HCT116 (cell line): ENCODE measurements around the gene AKT3. TPM values are rescaled to one million over a fixed set of nuclear protein-coding genes. Genes with fewer than 3 reads are reported as not detected.

Source experiments
- ATAC-seq: fragments of 200-7000 bp; cut with Tn5 transposase; 2 replicates; pipeline ENCODE4 v1.9.1; 2020; ENCODE audit warnings: mild to moderate bottlenecking, moderate library complexity
- BruUV-seq: library from RNA; stranded (reverse); fragments of 400-500 nt; replicated peaks from 2 replicates; lab custom pipeline; 2021; lab: Mats Ljungman, UMichigan
- CTCF ChIA-PET: fragments of 300-600 bp; sonication (Branson Sonifier 250); formaldehyde crosslinking; loops from one replicate; lab custom pipeline; 2021; ENCODE audit warnings: antibody characterized with exemption; lab: Charles Lee
- POLR2A ChIA-PET: fragments of 300-600, 350-600 bp; sonication (Branson Sonifier 250); formaldehyde crosslinking; loops from one replicate; lab custom pipeline; 2021; ENCODE audit warnings: antibody characterized with exemption; lab: Charles Lee
- RAD21 ChIA-PET, 2 experiments: fragments of 300-600 bp; sonication (Branson Sonifier 250); formaldehyde crosslinking; loops; one replicate each; lab custom pipeline; 2023; ENCODE audit warnings: low total read pairs in 2 of 2; ENCODE audit not compliant: uncharacterized antibody in 2 of 2, unreplicated experiment in 2 of 2, low non-redundant PET in 1 of 2; lab: Charles Lee
- DNase-seq: peaks from one replicate; pipeline ENCODE4 v3.0.0-alpha.2; 2010; ENCODE audit warnings: low read depth, low spot score
- H2AFZ ChIP-seq: fragments of 200-600 bp; shearing (Covaris generic), sonication (generic); 2 replicates; pipeline ENCODE4 v1.6.1; 2017; ENCODE audit warnings: low read depth, mixed run types, mixed read lengths, antibody characterized with exemption, low read length; ENCODE audit not compliant: poor library complexity, severe bottlenecking
- H3K27ac ChIP-seq: 2 replicates; pipeline ENCODE4 v1.5.1; 2012; ENCODE audit warnings: low read depth, low read length
- H3K27me3 ChIP-seq: fragments of 200-600 bp; sonication (generic); 2 replicates; pipeline ENCODE4 v1.6.1; 2016; ENCODE audit warnings: mixed run types, low read length, mixed read lengths; ENCODE audit not compliant: insufficient read depth
- H3K36me3 ChIP-seq, 2 experiments: fragments of 200-500 bp in 1 of 2; fragments of 200-600 bp in 1 of 2; sonication (Bioruptor generic) in 1 of 2; sonication (generic) in 1 of 2; 2 replicates each; pipeline versions ENCODE4 v1.5.1 to v1.6.1; 2014 to 2016; ENCODE audit warnings: low read length in 2 of 2, inconsistent platforms in 1 of 2, mixed read lengths in 1 of 2, mixed run types in 1 of 2; ENCODE audit not compliant: insufficient read depth in 2 of 2, control insufficient read depth in 1 of 2
- H3K4me1 ChIP-seq, 2 experiments: fragments of 200-600 bp in 1 of 2; sonication (generic) in 1 of 2; 2 replicates each; pipeline versions ENCODE4 v1.5.1 to v1.6.1; 2012 to 2017; ENCODE audit warnings: low read length in 2 of 2, inconsistent platforms in 1 of 2, mild to moderate bottlenecking in 1 of 2, mixed read lengths in 1 of 2, mixed run types in 1 of 2, moderate library complexity in 1 of 2; ENCODE audit not compliant: insufficient read depth in 2 of 2, control insufficient read depth in 1 of 2
- H3K4me2 ChIP-seq: fragments of 200-600 bp; sonication (generic); 2 replicates; pipeline ENCODE4 v1.6.1; 2017; ENCODE audit warnings: mixed run types, low read length, mixed read lengths
- H3K4me3 ChIP-seq, 2 experiments: fragments of 200-600 bp in 1 of 2; sonication (generic) in 1 of 2; replicated peaks in 1 of 2; 2 replicates each; pipeline ENCODE4 v1.5.1; 2011 to 2016; ENCODE audit warnings: low read length in 2 of 2, control low read depth in 1 of 2, low read depth in 1 of 2, mild to moderate bottlenecking in 1 of 2, mixed read lengths in 1 of 2, mixed run types in 1 of 2
- H3K79me2 ChIP-seq: fragments of 200-600 bp; sonication (generic); 2 replicates; pipeline ENCODE4 v1.6.1; 2017; ENCODE audit warnings: mild to moderate bottlenecking, mixed run types, low read length, moderate library complexity, mixed read lengths; ENCODE audit not compliant: insufficient read depth
- H3K9ac ChIP-seq: fragments of 200-600 bp; sonication (generic); 2 replicates; pipeline ENCODE4 v1.6.1; 2016; ENCODE audit warnings: low read length, mixed read lengths
- H3K9me2 ChIP-seq: fragments of 200-600 bp; sonication (generic), shearing (Covaris generic); 2 replicates; pipeline ENCODE4 v1.6.1; 2017; ENCODE audit warnings: mixed run types, mild to moderate bottlenecking, moderate library complexity; ENCODE audit not compliant: insufficient read depth
- H3K9me3 ChIP-seq, 2 experiments: fragments of 200-500 bp in 1 of 2; fragments of 200-600 bp in 1 of 2; sonication (Bioruptor generic) in 1 of 2; sonication (generic) in 1 of 2; 2 replicates each; pipeline ENCODE4 v1.6.1; 2014 to 2017; ENCODE audit warnings: low read length in 2 of 2, mixed read lengths in 2 of 2, inconsistent platforms in 1 of 2, low read depth in 1 of 2, mild to moderate bottlenecking in 1 of 2, mixed run types in 1 of 2, moderate library complexity in 1 of 2; ENCODE audit not compliant: control insufficient read depth in 1 of 2, insufficient read depth in 1 of 2
- H4K20me1 ChIP-seq: fragments of 200-600 bp; sonication (generic), shearing (Covaris generic); 2 replicates; pipeline ENCODE4 v1.6.1; 2017; ENCODE audit warnings: mixed run types, mild to moderate bottlenecking, moderate library complexity; ENCODE audit not compliant: insufficient read depth
- CBX3 ChIP-seq: IDR thresholded peaks from 2 replicates; pipeline ENCODE4 v1.6.1; 2012; ENCODE audit warnings: low read depth
- CTCF ChIP-seq, 3 experiments: fragments of 200-600 bp in 1 of 3; sonication (generic) in 1 of 3; IDR thresholded peaks in 2 of 3; conservative IDR thresholded peaks in 1 of 3; 2 replicates each; pipeline ENCODE4 v1.5.1; 2012 to 2017; ENCODE audit warnings: low read depth in 2 of 3, low read length in 2 of 3, antibody characterized with exemption in 1 of 3, borderline replicate concordance in 1 of 3, control low read depth in 1 of 3, mild to moderate bottlenecking in 1 of 3, mixed read lengths in 1 of 3, mixed run types in 1 of 3, moderate library complexity in 1 of 3; ENCODE audit not compliant: insufficient read depth in 1 of 3
- EGR1 ChIP-seq: IDR thresholded peaks from 2 replicates; pipeline ENCODE4 v1.6.1; 2012; ENCODE audit warnings: low read depth
- ELF1 ChIP-seq: IDR thresholded peaks from 2 replicates; pipeline ENCODE4 v1.6.1; 2012; ENCODE audit warnings: low read depth, borderline replicate concordance
- EZH2 ChIP-seq: fragments of 200-600 bp; sonication (generic); IDR thresholded peaks from 2 replicates; pipeline ENCODE4 v1.6.1; 2017; ENCODE audit warnings: antibody characterized with exemption, mixed run types
- FOSL1 ChIP-seq: IDR thresholded peaks from 2 replicates; pipeline ENCODE4 v1.6.1; 2012; ENCODE audit warnings: low read depth
- POLR2A ChIP-seq: IDR thresholded peaks from 2 replicates; pipeline ENCODE4 v1.7.0; 2011; ENCODE audit warnings: borderline replicate concordance; ENCODE audit not compliant: insufficient read depth, insufficient read length; ENCODE audit errors: extremely low read depth
- SIN3A ChIP-seq: IDR thresholded peaks from 2 replicates; pipeline ENCODE4 v1.6.1; 2012; ENCODE audit warnings: low read depth
- SRF ChIP-seq: IDR thresholded peaks from 2 replicates; pipeline ENCODE4 v1.6.1; 2012; ENCODE audit warnings: low read depth
- TCF7L2 ChIP-seq: IDR thresholded peaks from 2 replicates; pipeline ENCODE4 v1.7.0; 2011; ENCODE audit warnings: borderline replicate concordance, inconsistent platforms; ENCODE audit not compliant: insufficient read depth, insufficient read length; ENCODE audit errors: extremely low read depth
- YY1 ChIP-seq: IDR thresholded peaks from 2 replicates; pipeline ENCODE4 v1.6.1; 2011; ENCODE audit warnings: low read length, low read depth, moderate library complexity, mild to moderate bottlenecking; ENCODE audit not compliant: insufficient replicate concordance; ENCODE audit errors: extremely low read depth
- ZNF274 ChIP-seq: fragments of 200-500 bp; sonication (Bioruptor generic); IDR thresholded peaks from 2 replicates; pipeline ENCODE4 v1.6.1; 2014; ENCODE audit warnings: mild to moderate bottlenecking, low read depth, low read length, inconsistent platforms
- intact Hi-C: fragments of 100-400 bp; cut with micrococcal nuclease; formaldehyde crosslinking; loops from 2 replicates; pipeline ENCODE4 v1.10.0; 2022
- total RNA-seq: library from RNA; stranded (reverse); gene quantifications from one replicate; pipeline ENCODE4 v1.2.1, GENCODE V29; 2021; ENCODE audit not compliant: unreplicated experiment
- TF ChIP-seq, protein P1 (sequence below): IDR thresholded peaks from 2 replicates; pipeline ENCODE4 v1.6.1; 2011; ENCODE audit warnings: mild to moderate bottlenecking, low read length, moderate library complexity; ENCODE audit not compliant: insufficient replicate concordance; ENCODE audit errors: extremely low read depth
- TF ChIP-seq, protein P2 (sequence below): IDR thresholded peaks from 2 replicates; pipeline ENCODE4 v1.6.1; 2012

The AKT3 gene
- total RNA-seq, 1 experiment from 2014 or later: 0.49 TPM

DNA sequence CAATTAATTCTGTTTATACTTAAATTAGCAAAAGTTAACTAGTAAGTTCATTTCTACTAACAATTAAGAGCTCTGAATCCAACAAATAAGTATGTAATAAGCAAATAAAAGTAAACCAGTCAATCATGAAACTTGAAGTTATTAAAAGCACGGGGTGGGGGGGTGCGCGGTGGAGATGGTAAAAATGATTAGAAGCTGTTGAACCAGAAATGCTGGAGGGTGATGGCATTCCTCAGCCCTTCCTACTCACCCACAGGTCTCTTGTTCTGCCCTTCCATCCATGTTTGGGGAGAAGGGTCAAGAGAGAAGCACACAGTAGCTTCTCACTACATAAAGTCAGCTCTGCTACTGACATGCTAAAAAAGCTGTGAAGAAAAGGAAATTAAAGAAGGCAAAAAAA is 63.5 kb downstream of the AKT3 start (continued):
- no peak for TF ChIP-seq TCF7L2
- TF ChIP-seq EGR1: no peak
- TF ChIP-seq SRF: no peak
- TF ChIP-seq CTCF (IDR thresholded peaks at IDR 0.05 in 2 of 3, conservative IDR thresholded peaks at IDR 0.05 in 1 of 3; ENCODE audit: borderline replicate concordance in 1 of 3, insufficient read depth in 1 of 3, low read depth in 2 of 3, low read length in 2 of 3): no peak
- TF ChIP-seq FOSL1: no peak
- TF ChIP-seq SIN3A: no peak
- TF ChIP-seq YY1: no peak

DNA sequence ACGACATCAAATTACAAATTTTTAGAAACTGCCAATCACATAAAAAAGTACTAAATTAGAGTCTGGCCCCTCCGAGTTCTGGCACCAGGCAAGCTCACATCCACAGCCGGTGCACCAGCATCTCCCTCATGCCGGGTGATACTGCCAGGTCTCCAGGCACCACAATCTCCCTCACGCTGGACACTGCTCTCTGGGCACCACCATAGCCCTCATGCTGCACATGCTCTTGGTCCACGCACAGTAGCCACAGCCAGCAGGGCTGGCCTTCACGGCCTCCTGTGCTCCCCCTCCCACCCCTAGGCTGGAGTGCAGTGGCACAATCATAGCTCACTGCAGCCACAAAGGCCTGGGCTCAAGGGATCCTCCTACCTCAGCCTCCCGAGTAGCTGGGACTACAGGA is 65.5 kb downstream of the AKT3 start:
- H3K27ac ChIP-seq: no peak overlapping the region
- no peaks in the 10 kb centered on the region for H4K20me1 ChIP-seq
- no peak overlapping the region for H2AFZ ChIP-seq
- no peaks in the 10 kb centered on the region for H3K9me2 ChIP-seq
- RAD21 ChIA-PET: no interaction called here
- POLR2A ChIA-PET: no interaction called here
- CTCF ChIA-PET: no interaction called here
- no peak for ATAC-seq
- no peaks in the 10 kb centered on the region for H3K79me2 ChIP-seq
- no peak for DNase-seq
- intact Hi-C loops: no loop called here
- H3K36me3 ChIP-seq: no peaks in the 10 kb centered on the region
- H3K27me3 ChIP-seq: peaks cover 20% of the 10 kb centered on the region
- no peak overlapping the region for H3K4me2 ChIP-seq
- no peak overlapping the region for H3K4me3 ChIP-seq
- no peak overlapping the region for H3K9ac ChIP-seq
- no peaks in the 10 kb centered on the region for H3K9me3 ChIP-seq
- no TSS peak for BruUV-seq
- no peaks in the 10 kb centered on the region; a peak in 1 of 4 replicates for H3K4me1 ChIP-seq
- TF ChIP-seq ZNF274: no peak
- TF ChIP-seq ELF1: no peak
- TF ChIP-seq, protein P1, sequence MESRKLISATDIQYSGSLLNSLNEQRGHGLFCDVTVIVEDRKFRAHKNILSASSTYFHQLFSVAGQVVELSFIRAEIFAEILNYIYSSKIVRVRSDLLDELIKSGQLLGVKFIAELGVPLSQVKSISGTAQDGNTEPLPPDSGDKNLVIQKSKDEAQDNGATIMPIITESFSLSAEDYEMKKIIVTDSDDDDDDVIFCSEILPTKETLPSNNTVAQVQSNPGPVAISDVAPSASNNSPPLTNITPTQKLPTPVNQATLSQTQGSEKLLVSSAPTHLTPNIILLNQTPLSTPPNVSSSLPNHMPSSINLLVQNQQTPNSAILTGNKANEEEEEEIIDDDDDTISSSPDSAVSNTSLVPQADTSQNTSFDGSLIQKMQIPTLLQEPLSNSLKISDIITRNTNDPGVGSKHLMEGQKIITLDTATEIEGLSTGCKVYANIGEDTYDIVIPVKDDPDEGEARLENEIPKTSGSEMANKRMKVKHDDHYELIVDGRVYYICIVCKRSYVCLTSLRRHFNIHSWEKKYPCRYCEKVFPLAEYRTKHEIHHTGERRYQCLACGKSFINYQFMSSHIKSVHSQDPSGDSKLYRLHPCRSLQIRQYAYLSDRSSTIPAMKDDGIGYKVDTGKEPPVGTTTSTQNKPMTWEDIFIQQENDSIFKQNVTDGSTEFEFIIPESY: no peak
- no peak for TF ChIP-seq TCF7L2
- TF ChIP-seq POLR2A: no peak
- TF ChIP-seq EGR1: no peak
- TF ChIP-seq, protein P2, sequence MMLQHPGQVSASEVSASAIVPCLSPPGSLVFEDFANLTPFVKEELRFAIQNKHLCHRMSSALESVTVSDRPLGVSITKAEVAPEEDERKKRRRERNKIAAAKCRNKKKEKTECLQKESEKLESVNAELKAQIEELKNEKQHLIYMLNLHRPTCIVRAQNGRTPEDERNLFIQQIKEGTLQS: no peak
- TF ChIP-seq CTCF (IDR thresholded peaks at IDR 0.05 in 2 of 3, conservative IDR thresholded peaks at IDR 0.05 in 1 of 3; ENCODE audit: borderline replicate concordance in 1 of 3, insufficient read depth in 1 of 3, low read depth in 2 of 3, low read length in 2 of 3): no peak
- no peak for TF ChIP-seq EZH2
- TF ChIP-seq CBX3: no peak
